Transverse colon (tissue), 4 donors: ENCODE data around the gene SAMD14. TPM values are rescaled to one million over a fixed set of nuclear protein-coding genes. Genes with fewer than 3 reads are reported as not detected.

Experiments used
- DNase-seq: peaks from one replicate; pipeline ENCODE4 v3.0.0-alpha.2; 2019
- H3K27ac ChIP-seq, 4 donors: fragments of 200-600 bp; sonication (generic); 2 replicates each; pipeline ENCODE4 v1.5.1; 2016 to 2018; ENCODE audit warnings: inconsistent platforms in 4 of 4
- H3K27me3 ChIP-seq: fragments of 200-600 bp; sonication (generic); 2 replicates; pipeline ENCODE4 v1.5.1; 2017; ENCODE audit warnings: inconsistent platforms
- H3K36me3 ChIP-seq, 4 donors: fragments of 200-600 bp; sonication (generic); 2 replicates each; pipeline ENCODE4 v1.5.1; 2017 to 2019; ENCODE audit warnings: inconsistent platforms in 4 of 4
- H3K4me1 ChIP-seq, 4 donors: fragments of 200-600 bp; sonication (generic); 2 replicates each; pipeline ENCODE4 v1.5.1; 2017 to 2020; ENCODE audit warnings: inconsistent platforms in 4 of 4
- H3K4me3 ChIP-seq, 4 donors: fragments of 200-600 bp; sonication (generic); 1 replicate in 1 of 4; 2 replicates in 3 of 4; pipeline versions ENCODE4 v1.5.1 to v1.6.1; 2017 to 2019; ENCODE audit warnings: inconsistent platforms in 4 of 4
- H3K9me3 ChIP-seq, 2 donors: fragments of 200-600 bp; sonication (generic); 2 replicates each; pipeline ENCODE4 v1.5.1; 2017 to 2019; ENCODE audit warnings: inconsistent platforms in 2 of 2
- CTCF ChIP-seq, 5 experiments: fragments of 200-600 bp in 3 of 5; fragments of 450-650 bp in 2 of 5; sonication (generic) in 3 of 5; IDR thresholded peaks; 1 replicate in 2 of 5; 2 replicates in 3 of 5; pipeline ENCODE4 v1.5.1; 2016 to 2017; ENCODE audit warnings: antibody characterized with exemption in 5 of 5, inconsistent platforms in 3 of 5, mild to moderate bottlenecking in 2 of 5, moderate library complexity in 1 of 5
- EP300 ChIP-seq: sonication (generic); formaldehyde crosslinking; IDR thresholded peaks from one replicate; pipeline ENCODE4 v1.6.1; 2017; ENCODE audit warnings: antibody characterized with exemption, low read depth
- POLR2A ChIP-seq: fragments of 450-650 bp; IDR thresholded peaks from one replicate; pipeline ENCODE4 v1.6.1; 2016; ENCODE audit warnings: antibody characterized with exemption, mild to moderate bottlenecking, moderate library complexity
- POLR2AphosphoS5 ChIP-seq, 3 donors: sonication (generic); formaldehyde crosslinking; IDR thresholded peaks; one replicate each; pipeline ENCODE4 v1.6.1; 2016; ENCODE audit warnings: antibody characterized with exemption in 3 of 3
- WGBS, 2 donors: methylation state at CpG; one replicate each; pipeline ENCODE4 v1.1.5; 2018; ENCODE audit warnings: low coverage in 1 of 2; 5-methylcytosine and 5-hydroxymethylcytosine counted together
- in situ Hi-C, 4 donors: fragments of 200-750 bp; cut with MboI; loops; one replicate each; pipeline versions ENCODE4 v1.15.0 to v1.15.1; 2017; ENCODE audit warnings: low sequenced_read_pairs in 3 of 4, low pct_ligation_motif_present in 1 of 4, low pct_unique_long_range_greater_than_20kb in 1 of 4
- intact Hi-C: fragments of 100-400 bp; cut with DNase I; formaldehyde crosslinking; loops from one replicate; pipeline ENCODE4 v1.15.1; 2023; ENCODE audit warnings: low total_unique reads
- total RNA-seq, 4 donors: library from RNA; depleted of rRNA; stranded (reverse); fragments of >200 nt; gene quantifications; one replicate each; pipeline ENCODE4 v1.1.0, GENCODE V29; 2016

The SAMD14 gene
- total RNA-seq, 4 donors from 2014 or later: 0.14 to 1.8 (median 0.32) TPM; not detected in 1

- TF ChIP-seq POLR2A (no peak), POLR2AphosphoS5 (IDR thresholded peaks at IDR 0.05) (no peak), CTCF (IDR thresholded peaks at IDR 0.05) (no peak), EP300 (no peak)
- 75% methylated on average over 4 of the region's 4 CpGs; no CpG with 5 or more reads in 1 of the 2 donors for WGBS, 2 donors
- in situ Hi-C loops: no loop called here
These were observed 15.6 kb downstream of the SAMD14 start for GRCh38 chr17:50114401-50114800.

GRCh38 chr17:50113624-50114320 lies 16.2 kb downstream of the SAMD14 start:
- H3K4me1 ChIP-seq: peaks cover 16 to 48% (median 34%) of the 10 kb centered on the region in 4 donors
- TF ChIP-seq CTCF (IDR thresholded peaks at IDR 0.05) (no peak), POLR2A (peak; percentile 8)
- DNase-seq: no peak
- in situ Hi-C loops (no loop called here), intact Hi-C loops (no loop called here)
- H3K4me3 ChIP-seq: no peak overlapping the region
- H3K27me3 ChIP-seq: peaks cover 18% of the 10 kb centered on the region
- H3K9me3 ChIP-seq: no peaks in the 10 kb centered on the region
- peak overlapping the region in 1 of 4 donors; percentile 78 for H3K27ac ChIP-seq
- no peaks in the 10 kb centered on the region for H3K36me3 ChIP-seq
- WGBS, 2 donors: 72% methylated on average over 7 of the region's 7 CpGs; no CpG with 5 or more reads in 1 of the 2 donors

More at GRCh38 chr17:50114401-50114800, 15.6 kb downstream of the SAMD14 start:
- Histone ChIP-seq H3K27me3 (peaks cover 18% of the 10 kb centered on the region), H3K4me1 (peaks cover 16 to 48% (median 34%) of the 10 kb centered on the region in 4 donors), H3K4me3 (no peak overlapping the region), H3K36me3 (no peaks in the 10 kb centered on the region), H3K27ac (no peak overlapping the region), H3K9me3 (no peaks in the 10 kb centered on the region)
- intact Hi-C loops: no loop called here
- DNase-seq: no peak

GRCh38 chr17:50112694-50113093 lies 17.3 kb downstream of the SAMD14 start:
- no peaks in the 10 kb centered on the region for H3K9me3 ChIP-seq
- WGBS, 2 donors: 56% methylated on average over 10 of the region's 17 CpGs; no CpG with 5 or more reads in 1 of the 2 donors
- intact Hi-C loops (no loop called here), in situ Hi-C loops (no loop called here)
- peak overlapping the region; percentile 53 to 78 (median 62) for H3K27ac ChIP-seq
- peak in 1 of 3 donors; percentile 41 for TF ChIP-seq POLR2AphosphoS5 (IDR thresholded peaks at IDR 0.05)
- peak in 4 of 5 experiments; percentile 21 to 55 (median 34) for TF ChIP-seq CTCF (IDR thresholded peaks at IDR 0.05)
- TF ChIP-seq EP300: no peak
- TF ChIP-seq POLR2A: no peak
- peaks cover 18% of the 10 kb centered on the region for H3K27me3 ChIP-seq
- H3K4me3 ChIP-seq: no peak overlapping the region
- DNase-seq: no peak
- H3K4me1 ChIP-seq: peaks cover 16 to 47% (median 34%) of the 10 kb centered on the region in 4 donors
- peaks cover 0 to 5% (median 2%) of the 10 kb centered on the region in 4 donors for H3K36me3 ChIP-seq

- no peak for DNase-seq
- in situ Hi-C loops (no loop called here), intact Hi-C loops (no loop called here)
- 71% methylated on average over 10 of the region's 14 CpGs; no CpG with 5 or more reads in 1 of the 2 donors for WGBS, 2 donors
- peaks cover 0 to 7% (median 2%) of the 10 kb centered on the region in 4 donors for H3K36me3 ChIP-seq
- no peaks in the 10 kb centered on the region for H3K9me3 ChIP-seq
- peaks cover 10% of the 10 kb centered on the region for H3K27me3 ChIP-seq
- no peak overlapping the region for H3K4me3 ChIP-seq
- H3K27ac ChIP-seq: peak overlapping the region; percentile 53 to 78 (median 62)
- H3K4me1 ChIP-seq: peaks cover 13 to 40% (median 27%) of the 10 kb centered on the region in 4 donors
- no peak for TF ChIP-seq POLR2AphosphoS5 (IDR thresholded peaks at IDR 0.05)
- TF ChIP-seq CTCF (IDR thresholded peaks at IDR 0.05): no peak
- no peak for TF ChIP-seq POLR2A
- TF ChIP-seq EP300: no peak
These were observed 18.0 kb downstream of the SAMD14 start for GRCh38 chr17:50111673-50112655.
